PC-9 (cell line): Measurements from ENCODE around the gene SYCP3. TPM values are rescaled to one million over a fixed set of nuclear protein-coding genes. Genes with fewer than 3 reads are reported as not detected.

Experiments
- BruUV-seq: library from RNA; stranded (reverse); fragments of 400-500 nt; replicated peaks from 2 replicates; lab custom pipeline; 2021; lab: Mats Ljungman, UMichigan
- CTCF ChIA-PET: fragments of 300-600 bp; sonication (Branson Sonifier 250); formaldehyde crosslinking; loops from one replicate; lab custom pipeline; 2022; ENCODE audit warnings: antibody characterized with exemption; lab: Charles Lee
- POLR2A ChIA-PET: fragments of 300-600 bp; sonication (Branson Sonifier 250); formaldehyde crosslinking; loops from one replicate; lab custom pipeline; 2022; ENCODE audit warnings: antibody characterized with exemption; ENCODE audit not compliant: unreplicated experiment; lab: Charles Lee
- DNase-seq, 2 experiments: peaks; one replicate each; pipeline versions ENCODE4 v3.0.0 to v3.0.0-alpha.2; 2015 to 2022; ENCODE audit warnings: mixed read lengths in 1 of 2
- H2AFZ ChIP-seq: fragments of 200-600 bp; sonication (generic); 2 replicates; pipeline ENCODE4 v1.8.1; 2017; ENCODE audit warnings: antibody characterized with exemption
- H3F3A ChIP-seq: fragments of 200-600 bp; sonication (generic); 2 replicates; pipeline ENCODE4 v1.8.1; 2017; ENCODE audit warnings: antibody characterized with exemption, mild to moderate bottlenecking, low read depth; ENCODE audit not compliant: insufficient read depth
- H3K27ac ChIP-seq: fragments of 200-600 bp; sonication (generic); 2 replicates; pipeline ENCODE4 v1.6.1; 2016; ENCODE audit warnings: mixed run types
- H3K27me3 ChIP-seq: fragments of 200-600 bp; sonication (generic); 2 replicates; pipeline ENCODE4 v1.6.1; 2016; ENCODE audit warnings: low read depth, mixed run types; ENCODE audit not compliant: insufficient read depth
- H3K36me3 ChIP-seq: fragments of 200-600 bp; sonication (generic); 2 replicates; pipeline ENCODE4 v1.6.1; 2016; ENCODE audit warnings: low read depth, mixed run types
- H3K4me1 ChIP-seq: fragments of 200-600 bp; sonication (generic); replicated peaks from 2 replicates; pipeline ENCODE4 v1.6.1; 2016; ENCODE audit warnings: mixed run types; ENCODE audit not compliant: insufficient read depth
- H3K4me2 ChIP-seq: fragments of 200-600 bp; sonication (generic); 2 replicates; pipeline ENCODE4 v1.6.1; 2017; ENCODE audit warnings: mixed run types
- H3K4me3 ChIP-seq: fragments of 200-600 bp; sonication (generic); 2 replicates; pipeline ENCODE4 v1.6.1; 2016; ENCODE audit warnings: mixed run types
- H3K79me2 ChIP-seq: fragments of 200-600 bp; sonication (generic); 2 replicates; pipeline ENCODE4 v1.6.1; 2017; ENCODE audit warnings: low read depth, mixed run types
- H3K9me2 ChIP-seq: fragments of 200-600 bp; sonication (generic); 2 replicates; pipeline ENCODE4 v1.8.1; 2017; ENCODE audit warnings: mild to moderate bottlenecking; ENCODE audit not compliant: insufficient read depth
- H3K9me3 ChIP-seq: fragments of 200-600 bp; sonication (generic); 2 replicates; pipeline ENCODE4 v1.8.1; 2016; ENCODE audit warnings: low read depth; ENCODE audit not compliant: insufficient read depth
- H4K20me1 ChIP-seq: fragments of 200-600 bp; sonication (generic); 2 replicates; pipeline ENCODE4 v1.8.1; 2017; ENCODE audit not compliant: insufficient read depth
- EZH2 ChIP-seq: fragments of 200-600 bp; sonication (generic); IDR thresholded peaks from 2 replicates; pipeline ENCODE4 v1.8.0; 2017; ENCODE audit warnings: antibody characterized with exemption, low read depth
- intact Hi-C: fragments of 100-400 bp; cut with micrococcal nuclease; formaldehyde crosslinking; loops from one replicate; pipeline ENCODE4 v1.10.0; 2022; ENCODE audit not compliant: unreplicated experiment
- total RNA-seq: library from RNA; stranded (reverse); gene quantifications from 2 replicates; pipeline ENCODE4 v1.2.3, GENCODE V29; 2021
- TF ChIP-seq, protein P1 (sequence below): fragments of 200-600 bp; sonication (generic); conservative IDR thresholded peaks from 2 replicates; pipeline ENCODE4 v1.6.1; 2017; ENCODE audit warnings: mixed run types, antibody characterized with exemption, mild to moderate bottlenecking, moderate library complexity

Gene SYCP3
- total RNA-seq, 1 experiment from 2014 or later, result 0.09 TPM

- CTCF ChIA-PET, result no interaction called here
- Histone ChIP-seq H3K36me3 (no peaks in the 10 kb centered on the region), H3F3A (no peaks in the 10 kb centered on the region), H3K9me2 (no peaks in the 10 kb centered on the region), H2AFZ (no peak overlapping the region), H3K4me1 (no peaks in the 10 kb centered on the region), H3K4me2 (no peak overlapping the region), H4K20me1 (no peaks in the 10 kb centered on the region), H3K27me3 (no peaks in the 10 kb centered on the region), H3K9me3 (no peaks in the 10 kb centered on the region), H3K4me3 (no peak overlapping the region), H3K79me2 (no peaks in the 10 kb centered on the region), H3K27ac (no peak overlapping the region)
- no TSS peak for BruUV-seq
- intact Hi-C loops, result no loop called here
- POLR2A ChIA-PET, result no interaction called here
- DNase-seq, result no peak
- TF ChIP-seq, protein P1, sequence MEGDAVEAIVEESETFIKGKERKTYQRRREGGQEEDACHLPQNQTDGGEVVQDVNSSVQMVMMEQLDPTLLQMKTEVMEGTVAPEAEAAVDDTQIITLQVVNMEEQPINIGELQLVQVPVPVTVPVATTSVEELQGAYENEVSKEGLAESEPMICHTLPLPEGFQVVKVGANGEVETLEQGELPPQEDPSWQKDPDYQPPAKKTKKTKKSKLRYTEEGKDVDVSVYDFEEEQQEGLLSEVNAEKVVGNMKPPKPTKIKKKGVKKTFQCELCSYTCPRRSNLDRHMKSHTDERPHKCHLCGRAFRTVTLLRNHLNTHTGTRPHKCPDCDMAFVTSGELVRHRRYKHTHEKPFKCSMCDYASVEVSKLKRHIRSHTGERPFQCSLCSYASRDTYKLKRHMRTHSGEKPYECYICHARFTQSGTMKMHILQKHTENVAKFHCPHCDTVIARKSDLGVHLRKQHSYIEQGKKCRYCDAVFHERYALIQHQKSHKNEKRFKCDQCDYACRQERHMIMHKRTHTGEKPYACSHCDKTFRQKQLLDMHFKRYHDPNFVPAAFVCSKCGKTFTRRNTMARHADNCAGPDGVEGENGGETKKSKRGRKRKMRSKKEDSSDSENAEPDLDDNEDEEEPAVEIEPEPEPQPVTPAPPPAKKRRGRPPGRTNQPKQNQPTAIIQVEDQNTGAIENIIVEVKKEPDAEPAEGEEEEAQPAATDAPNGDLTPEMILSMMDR, result no peak
- TF ChIP-seq EZH2, result no peak
Measured at GRCh38 chr12:101720118-101720517, 19.1 kb downstream of the SYCP3 start.

DNA sequence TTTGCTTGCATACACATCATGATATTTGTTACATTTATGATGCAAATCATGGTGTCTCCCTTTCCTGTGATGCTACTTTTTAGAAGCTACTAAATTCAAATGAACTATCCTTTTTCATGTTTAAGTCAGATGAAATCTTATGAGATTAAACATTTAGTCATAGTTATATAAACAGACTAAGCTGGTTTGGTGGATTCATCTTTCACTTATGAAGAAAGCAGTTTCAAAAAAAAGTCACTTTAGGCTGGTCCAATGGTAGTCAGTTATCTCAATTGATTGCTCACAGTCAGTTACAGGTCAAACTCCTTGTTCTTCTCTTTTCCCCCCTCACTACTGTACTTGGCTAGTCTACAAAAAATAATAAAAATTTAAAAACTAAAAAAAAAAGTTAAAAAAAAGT lies 19.7 kb downstream of the SYCP3 start:
- Histone ChIP-seq H3K4me1 (no peaks in the 10 kb centered on the region), H3K79me2 (no peaks in the 10 kb centered on the region), H3K9me2 (no peaks in the 10 kb centered on the region), H2AFZ (no peak overlapping the region), H3F3A (no peaks in the 10 kb centered on the region), H3K9me3 (no peaks in the 10 kb centered on the region), H3K4me2 (no peak overlapping the region), H3K27me3 (no peaks in the 10 kb centered on the region), H4K20me1 (no peaks in the 10 kb centered on the region), H3K27ac (no peak overlapping the region), H3K36me3 (no peaks in the 10 kb centered on the region), H3K4me3 (no peak overlapping the region)
- intact Hi-C loops, result no loop called here
- CTCF ChIA-PET, result no interaction called here
- no TSS peak for BruUV-seq
- DNase-seq, result no peak
- POLR2A ChIA-PET, result no interaction called here
- TF ChIP-seq, protein P1, result no peak
- no peak for TF ChIP-seq EZH2

DNA sequence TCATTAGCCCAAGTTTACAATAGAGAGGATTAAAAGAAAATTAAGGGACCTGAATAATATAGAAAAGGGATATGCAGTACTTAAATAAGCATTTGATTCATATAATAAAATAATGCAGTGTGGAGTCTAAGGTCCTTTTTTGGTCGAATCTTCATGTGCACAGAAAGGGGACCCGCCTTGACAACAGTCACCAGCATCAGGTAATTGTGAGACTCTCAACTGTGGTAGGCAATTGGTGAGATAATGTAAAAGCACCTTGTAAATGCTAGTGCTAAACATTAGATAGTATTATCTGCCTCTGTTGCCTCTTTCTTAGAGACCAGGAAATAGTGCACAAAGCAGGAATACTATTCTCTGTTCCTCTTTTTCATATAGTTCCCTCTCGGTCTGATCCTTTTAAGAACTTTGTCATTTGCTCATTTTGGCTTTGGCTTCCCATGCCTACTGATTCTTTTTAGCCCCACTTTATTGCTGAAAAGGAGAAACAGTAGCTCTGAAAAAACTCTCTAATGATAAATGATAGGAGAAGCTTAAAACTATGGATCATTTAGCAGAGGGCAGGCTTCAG lies 24.3 kb downstream of the SYCP3 start:
- POLR2A ChIA-PET, result no interaction called here
- no TSS peak for BruUV-seq
- Histone ChIP-seq H3K27me3 (no peaks in the 10 kb centered on the region), H3K9me3 (no peaks in the 10 kb centered on the region), H3F3A (no peaks in the 10 kb centered on the region), H3K36me3 (no peaks in the 10 kb centered on the region), H4K20me1 (no peaks in the 10 kb centered on the region), H2AFZ (no peak overlapping the region), H3K4me1 (no peaks in the 10 kb centered on the region), H3K4me3 (no peak overlapping the region), H3K9me2 (no peaks in the 10 kb centered on the region), H3K4me2 (no peak overlapping the region), H3K27ac (no peak overlapping the region), H3K79me2 (no peaks in the 10 kb centered on the region)
- TF ChIP-seq, protein P1, result no peak
- TF ChIP-seq EZH2, result no peak
- no peak for DNase-seq
- intact Hi-C loops, result no loop called here
- CTCF ChIA-PET, result interaction anchor here (0.7 kb wide), 1 partner anchor 1165 kb away, joined by 12 read pairs; no protein-coding TSS in a partner anchor
